HEK293 (cell line): ENCODE results near the gene HNRNPA2B1.

Source experiments
- CTCF ChIA-PET: fragments of 350-600 bp; formaldehyde crosslinking; extraction: SDS; loops from one replicate; lab custom pipeline; 2021; ENCODE audit warnings: antibody characterized with exemption; lab: Yijun Ruan, JAX
- POLR2A ChIA-PET: fragments of 300-600 bp; formaldehyde crosslinking; extraction: SDS; loops from one replicate; lab custom pipeline; 2020; ENCODE audit warnings: antibody characterized with exemption, inconsistent platforms; lab: Yijun Ruan, JAX
- H3K27ac ChIP-seq: fragments of 200-500 bp; sonication (Bioruptor generic); 2 replicates; pipeline ENCODE4 v1.5.1; 2014; ENCODE audit warnings: low read depth, low read length, control low read depth, inconsistent platforms; ENCODE audit errors: extremely low read depth
- H3K36me3 ChIP-seq, 2 experiments: fragments of 200-500 bp in 1 of 2; sonication (Bioruptor generic) in 1 of 2; 1 replicate in 1 of 2; 2 replicates in 1 of 2; pipeline ENCODE4 v1.5.1; 2014 to 2017; ENCODE audit warnings: inconsistent platforms in 2 of 2, low read length in 2 of 2; ENCODE audit not compliant: control insufficient read depth in 2 of 2, insufficient read depth in 1 of 2
- H3K4me1 ChIP-seq: fragments of 200-500 bp; sonication (Bioruptor generic); 2 replicates; pipeline ENCODE4 v1.5.1; 2014; ENCODE audit warnings: mild to moderate bottlenecking, low read length, inconsistent platforms; ENCODE audit not compliant: control insufficient read depth, insufficient read depth
- H3K4me3 ChIP-seq: 2 replicates; pipeline ENCODE4 v1.5.1; 2011; ENCODE audit warnings: low read depth, mild to moderate bottlenecking, control low read depth, low read length, moderate library complexity
- H3K9me3 ChIP-seq: fragments of 200-500 bp; sonication (Bioruptor generic); 2 replicates; pipeline ENCODE4 v1.5.1; 2014; ENCODE audit warnings: low read depth, low read length, inconsistent platforms; ENCODE audit not compliant: control insufficient read depth, insufficient read depth
- ZNF10 ChIP-seq: fragments of 450-650 bp; formaldehyde crosslinking; IDR thresholded peaks from 2 replicates; pipeline ENCODE4 v1.5.1; 2017; ENCODE audit warnings: missing biosample characterization, missing genetic modification characterization
- ZNF37A ChIP-seq: fragments of 450-650 bp; IDR thresholded peaks from 2 replicates; pipeline ENCODE4 v1.5.1; 2018; ENCODE audit warnings: missing biosample characterization, missing genetic modification characterization
- ZNF394 ChIP-seq: fragments of 450-650 bp; formaldehyde crosslinking; IDR thresholded peaks from 2 replicates; pipeline ENCODE4 v1.5.1; 2016; ENCODE audit warnings: missing biosample characterization, missing genetic modification characterization, mild to moderate bottlenecking, moderate library complexity, borderline replicate concordance
- ZNF623 ChIP-seq: fragments of 450-650 bp; formaldehyde crosslinking; IDR thresholded peaks from 2 replicates; pipeline ENCODE4 v1.5.1; 2016; ENCODE audit warnings: missing biosample characterization, missing genetic modification characterization
- TF ChIP-seq, protein P1 (sequence below): fragments of 450-650 bp; formaldehyde crosslinking; IDR thresholded peaks from 2 replicates; pipeline ENCODE4 v1.5.1; 2017; ENCODE audit warnings: missing biosample characterization, missing genetic modification characterization
- TF ChIP-seq, protein P2 (sequence below): fragments of 450-650 bp; formaldehyde crosslinking; IDR thresholded peaks from 2 replicates; pipeline ENCODE4 v1.5.1; 2016; ENCODE audit warnings: missing biosample characterization, missing genetic modification characterization, low read depth
- TF ChIP-seq, protein P3 (sequence below): fragments of 450-650 bp; formaldehyde crosslinking; conservative IDR thresholded peaks from 2 replicates; pipeline ENCODE4 v1.5.1; 2016; ENCODE audit warnings: low read depth, missing biosample characterization, missing genetic modification characterization
- TF ChIP-seq, protein P4 (sequence below): fragments of 450-650 bp; formaldehyde crosslinking; IDR thresholded peaks from 2 replicates; pipeline ENCODE4 v1.5.1; 2017; ENCODE audit warnings: missing biosample characterization, missing genetic modification characterization
- TF ChIP-seq, protein P5 (sequence below): fragments of 450-650 bp; formaldehyde crosslinking; IDR thresholded peaks from 2 replicates; pipeline ENCODE4 v1.5.1; 2016; ENCODE audit warnings: missing biosample characterization, missing genetic modification characterization, low read depth

Gene HNRNPA2B1

DNA sequence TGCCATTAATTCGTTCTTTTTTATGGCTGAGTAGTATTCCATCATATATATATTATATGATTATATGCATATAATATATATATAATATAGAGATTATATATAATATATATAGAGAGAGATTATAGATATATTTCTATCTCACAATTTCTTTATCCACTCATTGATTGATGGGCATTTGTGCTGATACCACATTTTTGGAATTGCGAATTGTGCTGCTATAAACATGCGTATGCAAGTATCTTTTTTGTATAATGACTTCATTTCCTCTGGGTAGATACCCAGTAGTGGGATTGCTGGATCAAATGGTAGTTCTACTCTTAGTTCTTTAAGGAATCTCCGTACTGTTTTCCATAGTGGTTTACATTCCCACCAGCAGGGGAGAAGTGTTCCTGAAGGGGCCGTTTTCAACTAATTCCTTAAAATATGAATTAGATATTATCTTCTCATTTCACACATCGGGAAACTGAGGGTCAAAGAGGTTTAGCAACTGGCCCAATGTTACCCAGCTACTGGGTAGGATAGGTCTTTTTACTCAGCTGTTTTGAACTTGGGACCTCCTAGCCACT, 32.0 kb downstream of the HNRNPA2B1 start:
- Histone ChIP-seq H3K27ac (no peak overlapping the region), H3K4me3 (no peak overlapping the region), H3K36me3 (peaks cover 0 to 2% of the 10 kb centered on the region in 2 experiments; a peak in 2 of 3 replicates), H3K4me1 (peaks cover 7% of the 10 kb centered on the region)
- ChIA-PET CTCF (no interaction called here), POLR2A (no interaction called here)
- no peak for TF ChIP-seq ZNF37A (tag by site-specific recombination)
- TF ChIP-seq ZNF394 (tag by site-specific recombination), result no peak
- TF ChIP-seq, all 188 proteins: peak for 0
- H3K9me3 ChIP-seq, result no peaks in the 10 kb centered on the region

DNA sequence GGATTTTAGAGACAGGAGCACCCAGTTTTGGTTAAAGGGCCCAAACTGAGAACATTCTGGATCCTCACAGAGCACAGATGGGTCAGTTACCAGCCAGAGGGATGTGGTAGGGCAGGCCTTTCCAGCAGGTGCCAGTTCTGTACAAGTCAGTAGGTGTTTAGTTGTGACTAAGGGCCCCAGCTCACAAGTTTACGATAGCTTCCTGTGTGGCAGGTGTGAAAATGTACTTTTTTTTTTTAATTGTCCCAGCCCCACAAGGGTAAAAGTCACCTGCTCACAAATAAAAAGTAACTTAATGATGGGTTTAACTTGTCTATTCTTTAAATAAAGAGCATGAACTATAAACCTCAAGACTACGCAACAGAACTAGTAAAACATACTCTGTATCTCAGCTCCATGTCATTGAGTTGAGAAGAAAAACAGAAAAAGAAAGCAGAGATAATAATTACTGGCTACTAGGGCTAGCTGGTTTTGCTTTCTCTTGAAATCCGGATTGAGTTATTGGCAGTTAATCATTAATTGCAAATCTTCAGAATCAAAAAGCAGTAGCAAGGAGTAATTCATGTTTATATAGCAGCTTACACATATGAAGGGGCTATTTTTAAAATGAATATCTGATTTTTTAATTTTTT, 33.1 kb downstream of the HNRNPA2B1 start:
- H3K4me1 ChIP-seq, result peaks cover 7% of the 10 kb centered on the region
- TF ChIP-seq, protein P1, sequence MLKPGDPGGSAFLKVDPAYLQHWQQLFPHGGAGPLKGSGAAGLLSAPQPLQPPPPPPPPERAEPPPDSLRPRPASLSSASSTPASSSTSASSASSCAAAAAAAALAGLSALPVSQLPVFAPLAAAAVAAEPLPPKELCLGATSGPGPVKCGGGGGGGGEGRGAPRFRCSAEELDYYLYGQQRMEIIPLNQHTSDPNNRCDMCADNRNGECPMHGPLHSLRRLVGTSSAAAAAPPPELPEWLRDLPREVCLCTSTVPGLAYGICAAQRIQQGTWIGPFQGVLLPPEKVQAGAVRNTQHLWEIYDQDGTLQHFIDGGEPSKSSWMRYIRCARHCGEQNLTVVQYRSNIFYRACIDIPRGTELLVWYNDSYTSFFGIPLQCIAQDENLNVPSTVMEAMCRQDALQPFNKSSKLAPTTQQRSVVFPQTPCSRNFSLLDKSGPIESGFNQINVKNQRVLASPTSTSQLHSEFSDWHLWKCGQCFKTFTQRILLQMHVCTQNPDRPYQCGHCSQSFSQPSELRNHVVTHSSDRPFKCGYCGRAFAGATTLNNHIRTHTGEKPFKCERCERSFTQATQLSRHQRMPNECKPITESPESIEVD (tag by site-specific recombination), result peak; percentile 37
- TF ChIP-seq, protein P2, sequence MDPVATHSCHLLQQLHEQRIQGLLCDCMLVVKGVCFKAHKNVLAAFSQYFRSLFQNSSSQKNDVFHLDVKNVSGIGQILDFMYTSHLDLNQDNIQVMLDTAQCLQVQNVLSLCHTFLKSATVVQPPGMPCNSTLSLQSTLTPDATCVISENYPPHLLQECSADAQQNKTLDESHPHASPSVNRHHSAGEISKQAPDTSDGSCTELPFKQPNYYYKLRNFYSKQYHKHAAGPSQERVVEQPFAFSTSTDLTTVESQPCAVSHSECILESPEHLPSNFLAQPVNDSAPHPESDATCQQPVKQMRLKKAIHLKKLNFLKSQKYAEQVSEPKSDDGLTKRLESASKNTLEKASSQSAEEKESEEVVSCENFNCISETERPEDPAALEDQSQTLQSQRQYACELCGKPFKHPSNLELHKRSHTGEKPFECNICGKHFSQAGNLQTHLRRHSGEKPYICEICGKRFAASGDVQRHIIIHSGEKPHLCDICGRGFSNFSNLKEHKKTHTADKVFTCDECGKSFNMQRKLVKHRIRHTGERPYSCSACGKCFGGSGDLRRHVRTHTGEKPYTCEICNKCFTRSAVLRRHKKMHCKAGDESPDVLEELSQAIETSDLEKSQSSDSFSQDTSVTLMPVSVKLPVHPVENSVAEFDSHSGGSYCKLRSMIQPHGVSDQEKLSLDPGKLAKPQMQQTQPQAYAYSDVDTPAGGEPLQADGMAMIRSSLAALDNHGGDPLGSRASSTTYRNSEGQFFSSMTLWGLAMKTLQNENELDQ (tag by site-specific recombination), result no peak
- no peaks in the 10 kb centered on the region for H3K9me3 ChIP-seq
- ChIA-PET CTCF (interaction anchor here (0.6 to 1.3 kb wide), 3 partner anchors 73 to 89 kb away, joined by 3 read pairs; no protein-coding TSS in a partner anchor), POLR2A (interaction anchor here (0.9 kb wide), 1 partner anchor 15 kb away, joined by 3 read pairs; the partner anchor contains the start of gene NFE2L3)
- H3K27ac ChIP-seq, result no peak overlapping the region
- no peak overlapping the region for H3K4me3 ChIP-seq
- H3K36me3 ChIP-seq, result peaks cover 0 to 2% of the 10 kb centered on the region in 2 experiments; a peak in 2 of 3 replicates

DNA sequence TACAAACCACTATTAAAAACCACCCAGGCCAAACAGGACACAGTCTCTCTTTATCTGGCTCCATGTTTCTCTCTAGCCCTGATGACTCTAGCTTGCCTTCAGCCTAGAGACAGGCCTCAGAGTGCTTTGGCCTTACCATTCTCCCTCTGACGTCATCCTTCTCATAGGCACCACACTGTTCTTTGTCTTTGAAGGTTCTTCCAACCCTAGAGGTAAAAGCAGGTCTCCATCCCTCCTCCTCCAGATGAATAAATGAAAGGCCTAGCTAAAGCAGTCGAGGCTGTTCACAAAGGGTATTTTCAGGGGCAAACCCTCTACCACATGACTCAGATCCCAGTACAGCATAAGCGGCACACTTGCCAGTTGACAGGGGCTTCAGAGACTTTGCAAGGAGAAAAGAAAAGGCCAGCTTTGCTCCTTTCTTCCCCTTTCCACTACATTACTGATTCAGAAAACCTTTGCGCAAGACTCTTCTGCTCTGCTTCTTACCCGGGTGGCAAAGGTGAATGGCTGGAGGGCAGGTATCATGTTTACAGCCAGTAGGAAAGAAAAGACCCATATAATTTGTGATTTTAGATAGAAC, 33.8 kb downstream of the HNRNPA2B1 start:
- H3K9me3 ChIP-seq, result no peaks in the 10 kb centered on the region
- CTCF ChIA-PET, result interaction anchor here (0.7 to 1.3 kb wide), 3 partner anchors 10 to 88 kb away, joined by 3 to 7 read pairs (median 3); no protein-coding TSS in a partner anchor
- peaks cover 9% of the 10 kb centered on the region for H3K4me1 ChIP-seq
- H3K36me3 ChIP-seq, result peaks cover 0 to 2% of the 10 kb centered on the region in 2 experiments; a peak in 2 of 3 replicates
- POLR2A ChIA-PET, result interaction anchor here (0.9 to 1.2 kb wide), 3 partner anchors 10 to 15 kb away, joined by 3 to 4 read pairs (median 3); partner anchors contain the start of gene NFE2L3
- TF ChIP-seq, protein P3, sequence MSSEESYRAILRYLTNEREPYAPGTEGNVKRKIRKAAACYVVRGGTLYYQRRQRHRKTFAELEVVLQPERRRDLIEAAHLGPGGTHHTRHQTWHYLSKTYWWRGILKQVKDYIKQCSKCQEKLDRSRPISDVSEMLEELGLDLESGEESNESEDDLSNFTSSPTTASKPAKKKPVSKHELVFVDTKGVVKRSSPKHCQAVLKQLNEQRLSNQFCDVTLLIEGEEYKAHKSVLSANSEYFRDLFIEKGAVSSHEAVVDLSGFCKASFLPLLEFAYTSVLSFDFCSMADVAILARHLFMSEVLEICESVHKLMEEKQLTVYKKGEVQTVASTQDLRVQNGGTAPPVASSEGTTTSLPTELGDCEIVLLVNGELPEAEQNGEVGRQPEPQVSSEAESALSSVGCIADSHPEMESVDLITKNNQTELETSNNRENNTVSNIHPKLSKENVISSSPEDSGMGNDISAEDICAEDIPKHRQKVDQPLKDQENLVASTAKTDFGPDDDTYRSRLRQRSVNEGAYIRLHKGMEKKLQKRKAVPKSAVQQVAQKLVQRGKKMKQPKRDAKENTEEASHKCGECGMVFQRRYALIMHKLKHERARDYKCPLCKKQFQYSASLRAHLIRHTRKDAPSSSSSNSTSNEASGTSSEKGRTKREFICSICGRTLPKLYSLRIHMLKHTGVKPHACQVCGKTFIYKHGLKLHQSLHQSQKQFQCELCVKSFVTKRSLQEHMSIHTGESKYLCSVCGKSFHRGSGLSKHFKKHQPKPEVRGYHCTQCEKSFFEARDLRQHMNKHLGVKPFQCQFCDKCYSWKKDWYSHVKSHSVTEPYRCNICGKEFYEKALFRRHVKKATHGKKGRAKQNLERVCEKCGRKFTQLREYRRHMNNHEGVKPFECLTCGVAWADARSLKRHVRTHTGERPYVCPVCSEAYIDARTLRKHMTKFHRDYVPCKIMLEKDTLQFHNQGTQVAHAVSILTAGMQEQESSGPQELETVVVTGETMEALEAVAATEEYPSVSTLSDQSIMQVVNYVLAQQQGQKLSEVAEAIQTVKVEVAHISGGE (tag by site-specific recombination), result no peak
- TF ChIP-seq, protein P4, sequence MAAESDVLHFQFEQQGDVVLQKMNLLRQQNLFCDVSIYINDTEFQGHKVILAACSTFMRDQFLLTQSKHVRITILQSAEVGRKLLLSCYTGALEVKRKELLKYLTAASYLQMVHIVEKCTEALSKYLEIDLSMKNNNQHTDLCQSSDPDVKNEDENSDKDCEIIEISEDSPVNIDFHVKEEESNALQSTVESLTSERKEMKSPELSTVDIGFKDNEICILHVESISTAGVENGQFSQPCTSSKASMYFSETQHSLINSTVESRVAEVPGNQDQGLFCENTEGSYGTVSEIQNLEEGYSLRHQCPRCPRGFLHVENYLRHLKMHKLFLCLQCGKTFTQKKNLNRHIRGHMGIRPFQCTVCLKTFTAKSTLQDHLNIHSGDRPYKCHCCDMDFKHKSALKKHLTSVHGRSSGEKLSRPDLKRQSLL (tag by site-specific recombination), result peak; percentile 76
- TF ChIP-seq, protein P5, sequence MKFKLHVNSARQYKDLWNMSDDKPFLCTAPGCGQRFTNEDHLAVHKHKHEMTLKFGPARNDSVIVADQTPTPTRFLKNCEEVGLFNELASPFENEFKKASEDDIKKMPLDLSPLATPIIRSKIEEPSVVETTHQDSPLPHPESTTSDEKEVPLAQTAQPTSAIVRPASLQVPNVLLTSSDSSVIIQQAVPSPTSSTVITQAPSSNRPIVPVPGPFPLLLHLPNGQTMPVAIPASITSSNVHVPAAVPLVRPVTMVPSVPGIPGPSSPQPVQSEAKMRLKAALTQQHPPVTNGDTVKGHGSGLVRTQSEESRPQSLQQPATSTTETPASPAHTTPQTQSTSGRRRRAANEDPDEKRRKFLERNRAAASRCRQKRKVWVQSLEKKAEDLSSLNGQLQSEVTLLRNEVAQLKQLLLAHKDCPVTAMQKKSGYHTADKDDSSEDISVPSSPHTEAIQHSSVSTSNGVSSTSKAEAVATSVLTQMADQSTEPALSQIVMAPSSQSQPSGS (tag by site-specific recombination), result peak; percentile 85
- TF ChIP-seq ZNF10, result no peak
- TF ChIP-seq ZNF623 (tag by site-specific recombination), result no peak
- H3K27ac ChIP-seq, result no peak overlapping the region
- no peak overlapping the region for H3K4me3 ChIP-seq
